ENCODE data around the gene RAB24.
"Not testable (repeated sequence)": the region's sequence is repeated elsewhere in the genome, so short reads cannot be mapped to it uniquely, and the experiment has no call there.

Gene RAB24

GRCh38 chr5:177291735-177292134, 11.8 kb downstream of the RAB24 start:
- DNase-seq = no peak

DNA sequence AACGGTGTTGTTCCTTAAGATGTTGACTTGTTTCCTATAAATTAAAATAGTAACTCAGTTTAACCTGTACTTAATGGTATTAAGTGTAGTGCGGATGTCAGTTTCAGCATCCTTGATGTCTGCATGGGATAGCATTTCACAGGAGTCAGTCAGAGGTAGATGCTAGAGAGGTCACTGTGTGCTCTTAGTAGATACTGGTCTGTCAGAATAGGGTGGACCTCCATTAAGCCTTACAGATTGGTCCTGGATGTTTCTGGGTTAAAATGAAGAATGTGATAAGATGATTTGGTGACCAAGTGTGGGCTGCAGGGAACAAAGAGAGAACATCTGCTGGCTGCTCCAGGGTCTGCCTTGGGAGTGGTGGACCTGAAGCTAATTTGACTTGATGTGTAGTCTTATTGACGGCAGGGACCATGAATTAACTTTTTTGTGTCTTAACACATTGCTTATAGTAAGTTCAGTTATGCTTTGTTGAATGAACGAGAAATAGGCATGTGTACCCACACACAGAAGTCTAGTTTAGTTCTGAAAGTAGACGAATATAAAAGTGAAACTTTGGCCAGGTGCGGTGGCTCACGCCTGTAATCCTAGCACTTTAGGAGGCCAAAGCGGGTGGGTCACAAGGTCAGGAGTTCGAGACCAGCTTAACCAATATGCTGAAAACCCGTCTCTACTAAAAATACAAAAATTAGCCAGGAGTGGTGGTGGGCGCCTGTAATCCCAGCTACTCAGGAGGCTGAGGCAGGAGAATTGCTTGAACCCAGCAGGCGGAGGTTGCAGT, 12.5 kb downstream of the RAB24 start:
- no peak for DNase-seq

DNA sequence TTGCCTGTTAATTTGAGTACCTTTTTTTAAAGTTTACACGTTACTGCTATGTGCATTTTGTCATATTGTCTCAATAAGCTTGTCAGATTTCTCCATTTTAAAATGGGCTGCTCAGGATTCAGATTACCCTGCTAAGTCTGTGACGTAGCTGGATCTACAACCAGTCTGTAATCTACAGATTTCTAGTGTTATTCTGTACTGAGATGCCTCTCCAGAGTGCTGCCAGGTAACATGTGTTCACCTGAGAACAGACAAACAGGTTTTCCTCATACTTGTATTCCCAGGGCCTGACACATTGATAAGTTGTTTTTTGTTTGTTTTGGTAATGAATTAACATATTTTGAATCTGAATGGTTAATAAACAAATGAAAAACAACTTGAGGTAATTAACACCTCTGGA, 15.3 kb downstream of the RAB24 start:
- DNase-seq = no peak

- no peak for DNase-seq
Measured at GRCh38 chr5:177276886-177277285, 26.6 kb downstream of the RAB24 start.

- DNase-seq = no peak
Measured at GRCh38 chr5:177275883-177276282, 27.6 kb downstream of the RAB24 start.

DNA sequence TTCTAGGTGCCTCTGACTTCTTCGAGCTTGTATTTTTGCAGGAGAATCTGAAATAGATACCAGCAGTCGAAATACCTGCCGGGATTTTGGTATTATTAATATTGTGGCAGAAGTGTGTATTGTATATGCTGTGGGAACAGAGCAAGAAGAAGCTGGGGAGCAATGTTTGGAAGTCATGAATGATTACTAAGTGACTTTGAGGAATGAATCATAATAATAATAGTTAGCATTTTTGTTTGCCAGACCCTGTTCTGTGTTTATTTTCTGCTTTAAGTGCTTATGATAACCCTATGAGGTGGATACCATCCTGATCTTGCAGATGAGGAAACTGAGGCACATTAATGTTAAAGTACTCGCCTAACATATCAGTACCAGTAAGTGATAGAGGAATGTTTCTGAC, 32.4 kb downstream of the RAB24 start:
- no peak for DNase-seq

DNA sequence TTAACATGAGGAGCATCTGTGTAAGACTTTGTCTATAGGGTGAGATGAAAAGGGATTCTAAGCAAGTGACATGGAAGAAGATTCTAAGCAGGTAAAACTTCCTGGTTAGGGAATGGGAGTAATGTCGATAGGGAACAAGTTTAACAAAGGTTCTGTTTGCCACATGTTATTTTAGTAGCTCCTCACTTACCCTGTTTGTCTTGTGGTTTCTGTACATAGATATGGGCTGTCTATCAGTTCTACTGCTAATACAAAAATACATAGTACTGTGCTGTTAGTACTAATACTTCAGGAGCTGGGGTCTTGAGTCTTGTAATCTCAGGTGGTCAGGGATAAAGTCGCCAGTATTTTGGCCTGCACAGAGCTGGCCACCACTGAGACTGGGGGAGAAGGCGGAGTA, 32.9 kb downstream of the RAB24 start:
- no peak for DNase-seq

DNA sequence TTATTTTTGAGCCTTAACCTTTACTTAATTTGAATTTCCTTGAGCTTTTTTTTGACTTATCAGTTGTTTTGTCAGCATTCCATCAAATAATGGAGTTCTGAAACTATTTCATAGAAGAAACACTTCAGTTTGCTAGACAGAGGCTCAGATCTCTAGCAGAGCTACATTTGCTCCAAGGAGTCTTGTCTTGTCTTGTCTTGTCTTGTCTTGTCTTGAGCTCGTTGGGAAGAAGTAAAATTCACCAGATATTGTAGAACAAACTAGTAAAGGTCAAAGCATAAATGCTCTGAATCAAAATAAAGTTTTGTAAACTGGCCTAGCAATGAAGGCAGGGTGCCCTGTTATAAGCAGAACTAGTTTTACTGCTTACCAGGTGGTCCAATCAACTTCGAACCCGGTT, 33.5 kb downstream of the RAB24 start:
- DNase-seq = no peak

DNA sequence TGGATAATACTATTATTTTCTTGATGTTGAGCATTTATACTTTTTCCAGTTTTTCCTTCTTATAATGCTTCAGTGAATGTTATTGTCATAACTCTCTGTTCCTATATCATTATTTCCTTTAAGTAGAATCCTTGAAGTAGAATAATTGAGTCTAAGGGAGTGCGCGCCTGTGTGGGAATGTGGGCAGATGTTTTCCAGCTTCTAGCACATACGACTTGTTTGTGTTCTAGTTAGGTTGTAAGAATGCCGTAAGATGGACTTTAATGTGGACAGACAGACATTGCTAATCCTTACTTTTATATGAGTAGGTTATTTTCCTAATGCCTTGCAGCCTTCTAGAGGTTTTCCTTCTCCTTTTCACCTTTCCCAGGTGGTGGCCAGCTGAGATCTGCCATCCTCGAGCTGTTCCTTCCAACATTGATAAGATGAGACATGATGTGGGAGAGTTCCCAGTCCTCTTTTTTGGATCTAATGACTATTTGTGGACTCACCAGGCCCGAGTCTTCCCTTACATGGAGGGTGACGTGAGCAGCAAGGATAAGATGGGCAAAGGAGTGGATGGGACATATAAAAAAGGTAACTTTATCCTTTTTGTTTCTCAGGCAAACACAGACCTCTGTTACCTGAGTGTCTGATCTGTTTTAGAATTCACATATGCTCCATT, 34.2 kb downstream of the RAB24 start:
- no peak for DNase-seq

DNA sequence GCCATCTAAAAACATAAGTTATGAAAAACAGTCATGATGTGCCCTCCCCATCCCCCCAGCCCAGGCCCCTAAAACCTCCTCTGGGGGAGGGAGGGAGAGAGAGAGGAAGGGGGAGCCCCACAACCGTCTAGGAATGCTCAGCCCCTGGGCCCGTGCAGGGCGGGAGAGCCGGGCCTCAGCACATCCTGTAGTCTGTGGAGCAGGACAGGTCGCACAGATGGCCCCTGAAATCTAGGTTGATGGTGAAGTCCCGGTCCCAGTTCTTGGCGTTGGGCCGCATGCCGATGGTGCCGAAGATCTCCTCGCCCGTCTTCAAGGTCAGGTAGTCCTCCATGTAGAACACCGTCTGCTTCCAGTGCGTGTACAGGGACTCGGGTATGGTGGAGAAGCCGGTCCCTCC, 38.1 kb downstream of the RAB24 start:
- DNase-seq = no peak

DNA sequence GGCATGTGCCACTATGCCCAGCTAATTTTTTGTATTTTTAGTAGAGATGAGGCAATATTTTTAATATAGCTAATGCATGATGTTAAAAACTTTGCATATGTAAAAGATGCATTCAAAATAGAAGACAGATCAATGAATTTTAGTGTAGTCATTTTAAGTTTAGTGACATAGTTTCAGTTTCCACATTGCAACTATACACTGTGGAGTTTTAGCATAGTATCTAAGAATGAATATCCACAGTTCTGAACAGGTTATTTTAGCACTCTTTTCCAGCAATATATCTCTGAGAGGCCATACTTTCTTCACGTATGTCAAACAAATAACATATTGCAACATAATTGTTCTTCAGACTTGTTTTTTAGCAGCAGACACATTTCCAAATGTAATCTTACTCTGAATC, 39.3 kb downstream of the RAB24 start:
- DNase-seq = no peak

GRCh38 chr5:177261510-177261909, 42.0 kb downstream of the RAB24 start:
- DNase-seq = no peak

DNA sequence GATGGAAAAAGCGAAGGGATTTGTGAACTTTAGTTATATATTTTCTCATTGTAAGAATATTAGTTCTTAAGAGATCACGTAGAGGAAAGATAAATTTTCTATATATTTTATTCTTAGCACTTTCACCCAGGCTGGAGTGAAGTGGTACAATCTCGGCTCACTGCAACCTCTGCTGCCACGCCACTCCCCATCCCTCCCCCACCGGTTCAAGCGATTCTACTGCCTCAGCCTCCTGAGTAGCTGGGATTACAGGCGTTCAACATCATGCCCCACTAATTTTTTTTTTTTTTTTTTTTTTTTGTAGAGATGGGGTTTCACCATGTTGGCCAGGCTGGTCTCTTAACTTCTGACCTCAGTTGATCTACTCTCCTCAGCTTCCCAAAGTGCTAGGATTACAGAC, 42.6 kb downstream of the RAB24 start:
- DNase-seq = no peak

GRCh38 chr5:177258711-177259110, 44.8 kb downstream of the RAB24 start:
- DNase-seq = not testable (repeated sequence)

DNA sequence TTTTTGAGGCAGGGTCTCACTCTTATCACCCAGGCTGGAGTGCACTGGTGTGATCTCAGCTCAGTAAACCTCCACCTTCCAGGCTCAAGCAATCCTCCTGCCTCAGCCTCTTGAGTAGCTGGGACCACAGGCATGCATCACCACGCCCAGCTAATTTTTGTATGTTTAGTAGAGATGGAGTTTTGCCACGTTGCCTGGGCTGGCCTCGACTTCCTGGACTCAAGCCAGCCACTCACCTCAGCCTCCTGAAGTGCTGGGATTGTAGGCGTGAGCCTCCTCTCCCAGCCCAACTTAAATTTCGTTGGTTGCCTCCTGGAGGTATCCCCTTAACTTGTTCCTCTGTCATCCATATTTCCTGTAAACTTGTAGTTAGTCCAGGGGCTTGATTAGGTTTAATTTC, 47.2 kb downstream of the RAB24 start:
- no peak for DNase-seq

- DNase-seq = no peak
Measured at GRCh38 chr5:177253252-177253651, 50.3 kb downstream of the RAB24 start.
